Measurements from ENCODE around the gene CREBRF.

- TF ChIP-seq BHLHE40 (IDR thresholded peaks at IDR 0.05; ENCODE audit: borderline replicate concordance): no peak
- TF ChIP-seq LEF1 (IDR thresholded peaks at IDR 0.05; ENCODE audit: borderline replicate concordance): no peak
- TF ChIP-seq ZNF384 (IDR thresholded peaks at IDR 0.05): no peak
- TF ChIP-seq TARDBP (IDR thresholded peaks at IDR 0.05): no peak
- TF ChIP-seq FOXM1 (IDR thresholded peaks at IDR 0.05; ENCODE audit: borderline replicate concordance): no peak
- TF ChIP-seq SUZ12 (IDR thresholded peaks at IDR 0.05): no peak
- TF ChIP-seq FOXK2 (IDR thresholded peaks at IDR 0.05): no peak
- no peak for TF ChIP-seq ELF4 (IDR thresholded peaks at IDR 0.05)
- no peak for TF ChIP-seq ARNT (IDR thresholded peaks at IDR 0.05)
Observed at GRCh38 chr5:173047838-173048105, 8.4 kb upstream of the CREBRF start.

Data from HEK293T (cell line).